ENCODE measurements around the gene FUT1.

FUT1 gene

DNA sequence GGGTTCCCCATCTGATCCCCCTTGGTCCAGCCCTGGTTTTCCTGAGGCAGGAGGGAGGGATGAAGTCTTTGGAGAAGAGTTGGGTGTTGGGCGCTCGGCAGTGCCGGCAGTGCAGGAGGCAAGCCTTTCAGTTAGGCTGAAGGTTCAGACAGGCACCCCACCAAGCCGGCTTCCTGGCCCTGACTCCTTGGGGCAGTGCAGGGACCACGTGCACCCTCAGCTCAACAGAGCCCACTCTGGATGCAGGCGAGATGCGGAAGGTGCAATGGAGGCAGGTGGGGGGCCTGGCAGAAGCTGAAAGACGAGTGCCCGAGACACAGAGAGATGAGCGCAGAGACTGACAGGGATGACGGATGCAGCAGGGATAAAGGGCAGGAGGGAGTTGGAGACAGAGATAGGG, 44.0 kb downstream of the FUT1 start:
- Histone ChIP-seq H3K27ac (ENCODE audit: low read length) (no peak overlapping the region), H3K36me3 (ENCODE audit: insufficient read depth, low read depth, low read length) (no peaks in the 10 kb centered on the region), H3K9me3 (ENCODE audit: insufficient read depth, low read depth, low read length) (no peaks in the 10 kb centered on the region), H3K9ac (ENCODE audit: low read depth, low read length) (no peak overlapping the region), H3K27me3 (ENCODE audit: insufficient read depth, low read length) (no peaks in the 10 kb centered on the region), H3K4me3 (ENCODE audit: low read length) (no peak overlapping the region), H3K4me1 (ENCODE audit: insufficient read depth, low read length) (0 out of 2 replicates have a peak, but pooled peaks cover 3% of the 10 kb centered on the region)

DNA sequence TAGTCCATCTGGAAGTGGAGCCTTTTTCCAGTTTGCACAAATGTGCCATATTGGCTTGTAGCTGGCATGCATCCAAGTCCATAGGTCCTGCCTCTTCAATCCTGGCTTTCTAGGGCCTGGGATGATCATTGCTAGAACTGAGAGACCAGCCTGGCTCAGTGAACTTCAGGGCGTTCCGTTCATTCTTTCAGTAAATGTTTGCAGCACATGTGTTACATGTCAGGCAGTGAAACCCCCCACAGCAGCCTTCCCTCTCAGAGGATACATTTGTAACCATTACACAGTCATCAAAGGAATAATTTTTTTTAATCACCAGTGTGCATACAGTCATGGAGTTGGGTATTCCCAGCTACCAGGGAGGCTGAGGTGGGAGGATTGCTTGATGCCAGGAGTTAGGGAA, 47.0 kb downstream of the FUT1 start:
- Histone ChIP-seq H3K27ac (ENCODE audit: low read length) (no peak overlapping the region), H3K9me3 (ENCODE audit: insufficient read depth, low read depth, low read length) (no peaks in the 10 kb centered on the region), H3K36me3 (ENCODE audit: insufficient read depth, low read depth, low read length) (no peaks in the 10 kb centered on the region), H3K9ac (ENCODE audit: low read depth, low read length) (no peak overlapping the region), H3K4me1 (ENCODE audit: insufficient read depth, low read length) (no peaks in the 10 kb centered on the region), H3K4me3 (ENCODE audit: low read length) (no peak overlapping the region), H3K27me3 (ENCODE audit: insufficient read depth, low read length) (no peaks in the 10 kb centered on the region)

DNA sequence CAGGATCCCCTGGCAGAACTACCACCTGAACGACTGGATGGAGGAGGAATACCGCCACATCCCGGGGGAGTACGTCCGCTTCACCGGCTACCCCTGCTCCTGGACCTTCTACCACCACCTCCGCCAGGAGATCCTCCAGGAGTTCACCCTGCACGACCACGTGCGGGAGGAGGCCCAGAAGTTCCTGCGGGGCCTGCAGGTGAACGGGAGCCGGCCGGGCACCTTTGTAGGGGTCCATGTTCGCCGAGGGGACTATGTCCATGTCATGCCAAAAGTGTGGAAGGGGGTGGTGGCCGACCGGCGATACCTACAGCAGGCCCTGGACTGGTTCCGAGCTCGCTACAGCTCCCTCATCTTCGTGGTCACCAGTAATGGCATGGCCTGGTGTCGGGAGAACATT, 49.1 kb downstream of the FUT1 start:
- Histone ChIP-seq H3K4me1 (ENCODE audit: insufficient read depth, low read length) (no peaks in the 10 kb centered on the region), H3K9ac (ENCODE audit: low read depth, low read length) (no peak overlapping the region), H3K36me3 (ENCODE audit: insufficient read depth, low read depth, low read length) (no peaks in the 10 kb centered on the region), H3K27ac (ENCODE audit: low read length) (no peak overlapping the region), H3K4me3 (ENCODE audit: low read length) (no peak overlapping the region), H3K9me3 (ENCODE audit: insufficient read depth, low read depth, low read length) (no peaks in the 10 kb centered on the region), H3K27me3 (ENCODE audit: insufficient read depth, low read length) (no peaks in the 10 kb centered on the region)

DNA sequence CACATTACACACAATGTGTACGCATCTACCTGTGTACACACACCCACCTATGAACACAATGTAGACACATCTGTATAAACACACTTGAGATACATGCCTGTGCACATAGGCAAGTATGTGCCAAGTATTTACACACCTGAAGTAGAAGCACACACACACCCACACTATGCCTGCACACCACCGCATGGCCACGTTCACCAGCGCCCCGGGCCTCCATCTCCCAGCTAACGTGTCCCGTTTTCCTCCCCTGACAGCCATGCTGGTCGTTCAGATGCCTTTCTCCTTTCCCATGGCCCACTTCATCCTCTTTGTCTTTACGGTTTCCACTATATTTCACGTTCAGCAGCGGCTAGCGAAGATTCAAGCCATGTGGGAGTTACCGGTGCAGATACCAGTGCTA, 49.7 kb downstream of the FUT1 start:
- no peaks in the 10 kb centered on the region for H3K9me3 ChIP-seq (ENCODE audit: insufficient read depth, low read depth, low read length)
- no peaks in the 10 kb centered on the region for H3K36me3 ChIP-seq (ENCODE audit: insufficient read depth, low read depth, low read length)
- no peaks in the 10 kb centered on the region for H3K4me1 ChIP-seq (ENCODE audit: insufficient read depth, low read length)
- no peak overlapping the region for H3K9ac ChIP-seq (ENCODE audit: low read depth, low read length)
- peaks cover under 1% of the 10 kb centered on the region; the same call in 1 of the 2 replicates for H3K27me3 ChIP-seq (ENCODE audit: insufficient read depth, low read length)
- no peak overlapping the region for H3K27ac ChIP-seq (ENCODE audit: low read length)
- no peak overlapping the region for H3K4me3 ChIP-seq (ENCODE audit: low read length)

DNA sequence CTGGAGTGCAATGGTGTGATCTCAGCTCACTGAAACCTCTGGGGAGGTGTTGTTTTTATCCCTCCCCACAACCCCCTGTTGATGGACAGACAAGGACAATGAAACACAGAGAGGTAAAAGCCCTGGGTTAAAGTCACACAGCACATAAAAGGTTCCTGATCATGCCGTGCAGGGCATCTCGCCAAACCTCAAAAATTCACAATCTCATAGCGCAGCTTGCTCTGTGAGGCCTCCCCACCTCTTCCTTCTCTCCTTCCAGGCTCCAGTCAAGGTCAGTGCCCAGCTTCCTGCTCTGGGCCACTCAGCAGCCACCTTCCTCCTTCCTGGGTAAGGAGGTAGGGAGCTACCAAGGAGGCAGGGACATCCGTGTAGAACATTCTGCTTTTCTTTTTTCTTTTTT, 54.4 kb downstream of the FUT1 start:
- Histone ChIP-seq H3K36me3 (ENCODE audit: insufficient read depth, low read depth, low read length) (no peaks in the 10 kb centered on the region), H3K27ac (ENCODE audit: low read length) (no peak overlapping the region), H3K27me3 (ENCODE audit: insufficient read depth, low read length) (peaks cover 18% of the 10 kb centered on the region), H3K9ac (ENCODE audit: low read depth, low read length) (no peak overlapping the region), H3K9me3 (ENCODE audit: insufficient read depth, low read depth, low read length) (no peaks in the 10 kb centered on the region), H3K4me1 (ENCODE audit: insufficient read depth, low read length) (no peaks in the 10 kb centered on the region), H3K4me3 (ENCODE audit: low read length) (no peak overlapping the region)

All from iPS-20b (cell line).